ENCODE results near the gene CKS1B. TPM values are rescaled to one million over a fixed set of nuclear protein-coding genes. Genes with fewer than 3 reads are reported as not detected.
A peak's percentile ranks its signal among the peaks of the same experiment; 100 is the strongest.

CKS1B gene
- total and polyA plus RNA-seq, 7 donors, result 10.2 to 104 (median 35.7) TPM

DNA sequence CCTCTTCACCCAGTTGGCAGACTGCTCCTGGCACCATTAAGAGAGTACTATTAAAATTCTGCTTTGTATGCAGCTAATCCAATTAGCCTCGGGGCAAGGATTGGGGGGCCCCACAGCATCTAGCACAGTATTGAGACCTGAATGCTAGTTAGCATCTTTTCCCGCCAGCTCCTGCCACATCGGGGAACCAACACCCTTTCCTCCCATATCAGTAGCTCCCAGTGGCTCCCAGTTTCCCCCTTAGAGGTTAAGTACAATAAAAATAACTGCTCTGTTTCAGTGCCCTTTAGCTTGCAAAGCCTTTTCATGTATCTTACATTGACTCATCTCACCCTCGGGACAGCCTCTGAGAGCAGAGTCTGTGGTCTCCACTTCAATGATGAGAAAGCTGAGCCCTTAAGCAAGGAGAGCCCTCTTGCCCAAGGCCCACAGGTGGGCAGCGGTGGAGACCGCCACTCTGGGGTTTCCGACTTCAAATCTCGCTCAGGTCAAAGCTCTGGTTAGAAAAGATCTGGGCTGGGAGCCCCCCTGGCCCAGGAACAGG is 33.8 kb upstream of the CKS1B start:
- no peak for DNase-seq
- intact Hi-C loops (cut with DNase I), result no loop called here
- H3K36me3 ChIP-seq, result peaks cover 0 to 17% (median 6%) of the 10 kb centered on the region in 4 donors
- H3K9me3 ChIP-seq, result no peaks in the 10 kb centered on the region
- H3K4me1 ChIP-seq, result peaks cover 0 to 48% (median 27%) of the 10 kb centered on the region in 4 donors
- no peak overlapping the region for H3K4me3 ChIP-seq
- no peak for TF ChIP-seq EP300 (IDR thresholded peaks at IDR 0.05)
- TF ChIP-seq, protein P1, sequence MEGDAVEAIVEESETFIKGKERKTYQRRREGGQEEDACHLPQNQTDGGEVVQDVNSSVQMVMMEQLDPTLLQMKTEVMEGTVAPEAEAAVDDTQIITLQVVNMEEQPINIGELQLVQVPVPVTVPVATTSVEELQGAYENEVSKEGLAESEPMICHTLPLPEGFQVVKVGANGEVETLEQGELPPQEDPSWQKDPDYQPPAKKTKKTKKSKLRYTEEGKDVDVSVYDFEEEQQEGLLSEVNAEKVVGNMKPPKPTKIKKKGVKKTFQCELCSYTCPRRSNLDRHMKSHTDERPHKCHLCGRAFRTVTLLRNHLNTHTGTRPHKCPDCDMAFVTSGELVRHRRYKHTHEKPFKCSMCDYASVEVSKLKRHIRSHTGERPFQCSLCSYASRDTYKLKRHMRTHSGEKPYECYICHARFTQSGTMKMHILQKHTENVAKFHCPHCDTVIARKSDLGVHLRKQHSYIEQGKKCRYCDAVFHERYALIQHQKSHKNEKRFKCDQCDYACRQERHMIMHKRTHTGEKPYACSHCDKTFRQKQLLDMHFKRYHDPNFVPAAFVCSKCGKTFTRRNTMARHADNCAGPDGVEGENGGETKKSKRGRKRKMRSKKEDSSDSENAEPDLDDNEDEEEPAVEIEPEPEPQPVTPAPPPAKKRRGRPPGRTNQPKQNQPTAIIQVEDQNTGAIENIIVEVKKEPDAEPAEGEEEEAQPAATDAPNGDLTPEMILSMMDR (IDR thresholded peaks at IDR 0.05), result no peak
- no peak for TF ChIP-seq POLR2AphosphoS5 (IDR thresholded peaks at IDR 0.05)
- TF ChIP-seq POLR2A (IDR thresholded peaks at IDR 0.05), result no peak
- 69 to 79% methylated on average over 8 of the region's 8 CpGs for WGBS, 2 donors
- peak overlapping the region in 2 of 4 donors; percentile 90 to 98 for H3K27ac ChIP-seq
- H3K27me3 ChIP-seq, result no peaks in the 10 kb centered on the region

DNA sequence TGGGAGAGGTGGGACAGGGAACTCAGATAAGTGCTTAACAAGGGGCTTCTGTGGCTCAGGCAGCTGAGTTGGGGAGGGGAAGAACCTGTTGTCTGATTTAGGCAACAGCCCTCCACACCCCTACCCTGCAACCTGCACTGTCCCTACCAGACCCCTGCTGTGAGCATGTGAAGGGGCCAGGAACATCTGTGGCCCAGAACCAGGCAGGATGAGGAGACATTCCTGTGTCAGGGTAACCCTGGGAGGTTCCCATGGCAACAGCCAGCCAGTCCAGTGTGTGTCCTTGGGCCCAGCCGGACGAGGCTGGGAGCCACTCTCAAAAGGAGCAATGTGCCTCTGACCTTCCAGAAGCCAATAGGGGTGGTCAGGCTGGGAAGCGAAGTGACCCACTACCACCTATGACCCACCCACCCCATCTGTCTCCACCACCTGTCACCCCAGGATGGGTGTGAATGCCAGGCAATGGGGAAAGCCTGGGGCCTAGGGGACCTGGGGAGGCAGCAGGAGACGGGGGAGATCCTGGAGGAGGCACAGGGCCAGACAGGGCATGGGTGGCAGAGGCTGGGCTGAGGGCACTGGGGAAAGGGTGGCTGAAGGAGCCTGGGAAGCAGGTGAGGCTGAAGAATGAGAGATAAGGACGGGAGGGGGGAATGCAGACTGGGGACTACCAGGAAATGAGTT is 33.0 kb upstream of the CKS1B start:
- H3K9me3 ChIP-seq, result no peaks in the 10 kb centered on the region
- no peak for DNase-seq
- no peak for TF ChIP-seq POLR2AphosphoS5 (IDR thresholded peaks at IDR 0.05)
- no peak for TF ChIP-seq POLR2A (IDR thresholded peaks at IDR 0.05)
- TF ChIP-seq, protein P1 (IDR thresholded peaks at IDR 0.05), result no peak
- no peak for TF ChIP-seq EP300 (IDR thresholded peaks at IDR 0.05)
- H3K36me3 ChIP-seq, result peaks cover 0 to 25% (median 10%) of the 10 kb centered on the region in 4 donors
- H3K4me1 ChIP-seq, result peaks cover 0 to 41% (median 23%) of the 10 kb centered on the region in 4 donors
- 46 to 70% methylated on average over 5 of the region's 5 CpGs for WGBS, 2 donors
- H3K27ac ChIP-seq, result peak overlapping the region in 2 of 4 donors; percentile 2 to 35
- no peak overlapping the region for H3K4me3 ChIP-seq
- H3K27me3 ChIP-seq, result no peaks in the 10 kb centered on the region
- intact Hi-C loops (cut with DNase I), result no loop called here

- Histone ChIP-seq H3K27me3 (no peaks in the 10 kb centered on the region), H3K4me3 (no peak overlapping the region), H3K9me3 (no peaks in the 10 kb centered on the region), H3K27ac (peak overlapping the region; percentile 17 to 51 (median 27)), H3K36me3 (peaks cover 0 to 45% (median 24%) of the 10 kb centered on the region in 4 donors), H3K4me1 (peaks cover 0 to 26% (median 12%) of the 10 kb centered on the region in 4 donors)
- DNase-seq, result no peak
- intact Hi-C loops (cut with DNase I), result no loop called here
- no peak for TF ChIP-seq POLR2AphosphoS5 (IDR thresholded peaks at IDR 0.05)
- no peak for TF ChIP-seq POLR2A (IDR thresholded peaks at IDR 0.05)
- TF ChIP-seq, protein P1 (IDR thresholded peaks at IDR 0.05), result peak; percentile 30 to 62 (median 55)
- TF ChIP-seq EP300 (IDR thresholded peaks at IDR 0.05), result no peak
- WGBS, 2 donors, result 31 to 38% methylated on average over 6 of the region's 6 CpGs
Observed at GRCh38 chr1:154943649-154944400, 30.7 kb upstream of the CKS1B start.

GRCh38 chr1:154944401-154945159 is 29.9 kb upstream of the CKS1B start:
- no peak for TF ChIP-seq EP300 (IDR thresholded peaks at IDR 0.05)
- TF ChIP-seq POLR2AphosphoS5 (IDR thresholded peaks at IDR 0.05), result no peak
- TF ChIP-seq POLR2A (IDR thresholded peaks at IDR 0.05), result no peak
- TF ChIP-seq, protein P1 (IDR thresholded peaks at IDR 0.05), result no peak
- no peaks in the 10 kb centered on the region for H3K27me3 ChIP-seq
- intact Hi-C loops (cut with DNase I), result no loop called here
- DNase-seq, result no peak
- WGBS, 2 donors, result 42 to 54% methylated on average over 9 of the region's 9 CpGs
- H3K4me3 ChIP-seq, result no peak overlapping the region
- H3K4me1 ChIP-seq, result peaks cover 0 to 25% (median 12%) of the 10 kb centered on the region in 4 donors
- peak overlapping the region; percentile 17 to 51 (median 27) for H3K27ac ChIP-seq
- H3K9me3 ChIP-seq, result no peaks in the 10 kb centered on the region
- peaks cover 0 to 50% (median 24%) of the 10 kb centered on the region in 4 donors for H3K36me3 ChIP-seq

Measured in sigmoid colon (tissue), 7 donors.